ENCODE measurements around the gene HSPA12A.
A peak's percentile ranks its signal among the peaks of the same experiment; 100 is the strongest.

Gene HSPA12A

DNA sequence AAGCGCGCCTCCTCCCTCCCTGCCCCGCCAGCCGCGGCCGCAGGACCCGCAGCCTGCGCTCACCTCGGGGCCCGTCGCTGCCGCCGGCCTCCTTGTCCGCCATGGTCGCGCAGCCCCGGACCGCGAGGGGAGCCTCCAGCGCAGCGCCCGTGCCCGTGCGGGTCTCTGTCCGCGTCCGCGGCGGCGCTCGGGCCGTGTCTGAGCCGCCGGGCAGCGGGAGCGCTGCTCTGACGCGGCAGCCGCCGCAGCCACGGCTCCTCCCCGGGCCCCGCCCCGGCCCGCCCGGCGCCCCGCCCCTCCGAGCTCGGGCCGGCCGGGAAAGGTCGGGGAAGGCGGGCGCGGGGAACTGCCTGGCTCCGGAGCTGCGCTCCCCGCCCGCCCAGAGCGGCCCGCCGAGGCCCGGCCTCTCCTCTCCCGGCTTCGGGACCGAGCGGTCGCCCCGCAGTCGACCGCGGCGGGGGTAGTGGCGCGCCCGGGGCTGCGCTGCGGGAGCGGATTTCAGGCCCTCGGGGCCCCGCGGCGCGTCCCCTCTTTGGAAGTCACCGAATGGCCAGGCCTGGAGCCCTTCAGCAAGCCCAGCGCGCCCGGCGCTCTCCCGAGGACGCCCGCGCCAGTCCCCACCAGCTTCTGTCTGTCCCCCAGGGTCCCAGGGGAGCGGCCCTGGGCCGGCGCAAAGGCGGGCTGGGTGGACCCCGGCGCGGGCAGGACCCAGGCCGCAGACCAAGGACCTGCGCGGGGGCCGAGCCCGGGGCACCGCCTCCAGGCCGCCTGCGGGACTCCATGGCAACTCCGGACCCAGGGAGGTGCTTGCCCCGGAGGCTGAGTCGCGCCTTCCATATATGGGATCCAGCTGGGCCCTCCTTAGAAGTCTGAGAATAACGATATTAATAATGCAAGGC is at the start of gene HSPA12A:
HSPA12A (minus strand) TSS at position 200 of the 899 bp plus-strand sequence; CDS start at position 103, 97 bp downstream.
- peak; percentile 81 for DNase-seq

GRCh38 chr10:116791241-116791640 is 48.9 kb upstream of the HSPA12A start:
- no peak for DNase-seq

DNA sequence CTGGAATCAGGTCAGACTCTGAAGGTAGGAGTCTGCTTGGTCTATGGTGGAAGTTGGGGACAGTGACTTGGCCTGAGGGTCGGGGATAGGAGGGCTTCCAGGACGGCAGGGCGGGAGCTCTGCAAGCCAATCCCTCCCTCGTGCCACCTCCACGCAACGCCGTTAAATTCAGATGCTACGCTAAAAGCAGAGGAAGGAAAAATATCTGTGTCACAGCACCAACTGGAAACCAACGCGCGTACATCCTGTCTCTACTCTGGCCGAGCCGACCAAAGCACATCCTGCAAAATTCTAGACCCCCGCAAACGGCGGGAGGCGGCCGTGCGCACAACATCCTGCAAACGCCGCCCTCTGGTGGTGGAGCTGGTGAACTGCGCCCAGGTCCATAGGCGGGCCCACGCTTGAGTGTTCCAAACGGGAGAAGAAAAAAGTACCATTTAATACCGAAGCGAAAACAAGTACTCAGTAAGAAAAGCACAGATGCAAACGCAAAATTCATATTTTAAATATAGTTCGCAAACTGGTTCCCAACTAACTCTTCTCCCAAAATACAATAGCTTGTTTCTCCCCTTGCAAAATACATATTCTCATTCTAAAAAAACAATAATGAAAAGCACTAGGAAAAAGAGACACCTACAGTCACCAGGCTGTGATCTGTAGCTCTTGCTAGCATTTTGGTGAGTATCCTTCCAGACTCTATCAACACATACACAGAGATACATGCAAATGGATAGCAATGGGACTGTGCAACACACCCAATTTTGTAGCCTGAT is 45.7 kb upstream of the HSPA12A start:
- DNase-seq: peak; percentile 90

- DNase-seq: no peak
Observed at GRCh38 chr10:116787053-116787659, 44.8 kb upstream of the HSPA12A start.

GRCh38 chr10:116785867-116786266 is 43.5 kb upstream of the HSPA12A start:
- no peak for DNase-seq

GRCh38 chr10:116785282-116785681 is 42.9 kb upstream of the HSPA12A start:
- no peak for DNase-seq

- DNase-seq: no peak
Observed at GRCh38 chr10:116784651-116785050, 42.3 kb upstream of the HSPA12A start.

DNA sequence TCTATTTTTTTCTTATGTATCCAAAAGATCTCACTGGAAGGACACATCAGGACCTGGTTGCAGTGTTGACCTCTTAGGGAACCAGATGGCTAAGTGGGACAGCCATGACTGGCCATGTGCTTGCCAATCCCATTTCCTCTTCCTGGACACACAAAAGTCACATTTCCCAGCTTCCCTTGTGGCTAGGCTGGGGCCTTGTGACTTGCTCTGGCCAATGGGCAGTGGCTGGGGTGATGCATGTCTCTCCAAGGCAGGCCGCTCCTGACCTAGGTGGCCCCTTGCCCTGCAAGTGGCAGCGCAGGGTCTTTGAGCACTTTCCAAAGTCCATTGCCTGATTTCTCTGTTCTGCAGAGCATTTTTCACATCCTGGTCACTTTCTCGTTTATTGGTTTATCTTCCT is 41.7 kb upstream of the HSPA12A start:
- DNase-seq: no peak

DNA sequence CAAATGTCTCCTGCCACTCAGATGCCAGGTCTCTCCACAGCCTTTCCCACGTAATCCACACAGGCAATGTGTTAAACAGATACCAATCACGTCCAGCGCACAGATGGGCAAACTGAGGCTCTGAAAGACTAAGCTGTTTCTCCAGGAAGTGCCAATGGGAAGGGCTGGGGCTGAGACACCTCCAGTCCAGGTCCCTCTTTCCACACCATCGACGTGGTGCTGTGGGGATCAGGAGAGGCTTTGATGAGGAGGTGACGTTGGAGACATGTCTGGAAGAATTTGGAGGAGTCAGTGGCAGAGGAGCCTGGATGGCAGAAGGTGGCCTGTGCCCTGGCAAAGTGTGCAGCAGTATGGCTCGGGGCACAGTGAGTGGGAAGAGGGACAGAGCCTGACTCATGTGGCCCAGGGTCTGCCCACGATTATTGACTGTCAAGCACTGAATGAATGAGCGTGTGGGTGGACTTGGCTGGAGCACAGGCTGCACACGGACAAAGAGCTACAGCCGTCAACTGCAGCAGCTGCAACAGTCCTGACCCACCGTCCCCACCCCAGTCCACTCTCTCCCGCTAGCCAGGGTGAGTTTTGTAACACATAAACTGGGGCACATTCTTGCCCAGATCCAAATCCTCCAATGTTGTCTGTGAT is 40.8 kb upstream of the HSPA12A start:
- DNase-seq: no peak

GRCh38 chr10:116781370-116781884 is 39.1 kb upstream of the HSPA12A start:
- no peak for DNase-seq

- no peak for DNase-seq
Observed at GRCh38 chr10:116780691-116781205, 38.4 kb upstream of the HSPA12A start.

DNA sequence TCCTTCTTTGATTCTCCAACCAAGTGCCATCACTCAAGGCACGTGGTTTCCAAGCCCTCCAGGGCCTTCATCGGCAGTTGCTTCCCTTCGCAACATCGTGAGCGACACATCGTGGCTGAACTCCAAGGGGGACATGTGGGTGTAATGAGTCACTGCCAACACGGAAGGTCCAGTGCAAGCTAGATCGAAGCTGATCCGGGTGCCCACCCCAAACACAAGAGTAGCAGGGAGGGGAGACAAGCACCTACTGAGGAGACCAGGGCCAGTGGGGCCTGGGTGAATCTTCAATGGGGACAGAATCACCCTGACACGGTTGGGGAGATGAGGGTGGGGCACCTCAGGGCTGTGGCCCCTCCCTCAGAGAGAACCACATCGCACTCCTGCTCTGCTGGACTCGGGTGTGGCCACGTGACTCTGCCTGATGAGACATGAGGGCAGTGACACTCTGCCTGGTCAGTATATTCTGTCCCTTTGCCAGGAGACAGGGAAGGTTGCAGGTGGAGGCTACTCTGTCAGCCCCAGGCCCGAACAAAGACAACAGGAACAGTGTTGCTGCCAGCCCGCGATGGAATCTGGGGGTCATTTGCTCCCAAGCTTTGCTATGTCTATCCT is 36.8 kb upstream of the HSPA12A start:
- peak; percentile 38 for DNase-seq

DNA sequence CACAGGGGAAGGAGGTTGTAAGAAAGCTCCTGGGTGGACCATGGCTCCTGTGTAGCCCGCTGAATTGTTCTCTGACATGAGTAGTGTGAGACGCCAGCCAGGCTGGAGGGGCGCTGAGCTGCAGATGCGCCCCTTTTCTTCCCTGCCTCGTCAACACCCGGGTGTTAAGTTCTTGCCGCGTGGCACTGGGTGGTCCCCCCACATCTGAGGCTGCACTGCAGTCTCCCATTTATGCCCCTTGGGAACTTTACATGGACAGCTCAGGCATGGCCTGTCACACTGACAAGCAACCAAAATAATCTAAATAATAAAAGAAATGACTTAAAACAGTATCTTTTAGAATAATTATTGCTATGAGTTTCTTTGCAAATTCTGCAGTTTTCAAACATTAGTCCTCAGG is 34.6 kb upstream of the HSPA12A start:
- peak; percentile 38 for DNase-seq

- peak; percentile 30 for DNase-seq
Observed at GRCh38 chr10:116775488-116776400, 33.4 kb upstream of the HSPA12A start.

GRCh38 chr10:116774728-116775151 is 32.4 kb upstream of the HSPA12A start:
- peak; percentile 49 for DNase-seq

DNA sequence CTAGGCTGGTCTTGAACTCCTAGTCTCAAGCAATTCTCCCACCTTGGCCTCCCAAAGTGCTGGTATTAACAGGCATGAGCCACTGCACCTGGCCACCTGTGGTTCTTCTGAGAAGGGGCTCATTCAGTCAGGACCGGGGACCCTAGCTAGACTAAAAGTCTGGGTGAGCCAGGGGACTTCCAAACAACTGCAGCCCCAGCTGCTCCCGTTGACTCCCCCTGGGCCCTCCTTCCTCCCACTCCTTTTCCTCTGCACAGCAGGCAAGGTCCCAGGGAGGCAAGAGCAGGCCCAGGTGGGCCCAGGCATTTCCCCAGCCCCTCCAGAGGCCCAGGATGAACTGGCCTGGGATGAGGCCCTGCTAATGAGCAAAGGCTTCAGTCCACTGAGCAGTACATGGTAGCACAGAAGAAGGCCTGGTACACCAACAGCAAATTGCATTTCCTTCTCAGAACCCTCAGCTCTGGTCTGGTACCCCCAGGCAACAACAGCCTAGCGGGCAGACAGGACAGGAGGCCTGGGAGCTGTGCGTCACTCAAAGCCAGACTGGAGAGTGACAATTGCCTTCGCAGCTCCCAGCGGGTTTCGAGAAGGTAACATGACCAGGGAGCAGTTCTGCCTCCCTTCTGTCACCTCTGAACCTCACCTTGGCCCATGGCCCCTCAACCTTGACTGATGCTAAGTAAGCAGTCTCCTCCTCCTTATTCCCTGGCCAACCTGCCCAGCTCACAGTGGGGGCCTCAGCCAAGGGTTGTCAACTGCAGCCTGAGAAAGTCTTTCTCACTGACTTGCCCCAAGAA is 30.7 kb upstream of the HSPA12A start:
- DNase-seq: peak; percentile 52

- peak; percentile 54 for DNase-seq
Observed at GRCh38 chr10:116771959-116772585, 29.7 kb upstream of the HSPA12A start.

DNA sequence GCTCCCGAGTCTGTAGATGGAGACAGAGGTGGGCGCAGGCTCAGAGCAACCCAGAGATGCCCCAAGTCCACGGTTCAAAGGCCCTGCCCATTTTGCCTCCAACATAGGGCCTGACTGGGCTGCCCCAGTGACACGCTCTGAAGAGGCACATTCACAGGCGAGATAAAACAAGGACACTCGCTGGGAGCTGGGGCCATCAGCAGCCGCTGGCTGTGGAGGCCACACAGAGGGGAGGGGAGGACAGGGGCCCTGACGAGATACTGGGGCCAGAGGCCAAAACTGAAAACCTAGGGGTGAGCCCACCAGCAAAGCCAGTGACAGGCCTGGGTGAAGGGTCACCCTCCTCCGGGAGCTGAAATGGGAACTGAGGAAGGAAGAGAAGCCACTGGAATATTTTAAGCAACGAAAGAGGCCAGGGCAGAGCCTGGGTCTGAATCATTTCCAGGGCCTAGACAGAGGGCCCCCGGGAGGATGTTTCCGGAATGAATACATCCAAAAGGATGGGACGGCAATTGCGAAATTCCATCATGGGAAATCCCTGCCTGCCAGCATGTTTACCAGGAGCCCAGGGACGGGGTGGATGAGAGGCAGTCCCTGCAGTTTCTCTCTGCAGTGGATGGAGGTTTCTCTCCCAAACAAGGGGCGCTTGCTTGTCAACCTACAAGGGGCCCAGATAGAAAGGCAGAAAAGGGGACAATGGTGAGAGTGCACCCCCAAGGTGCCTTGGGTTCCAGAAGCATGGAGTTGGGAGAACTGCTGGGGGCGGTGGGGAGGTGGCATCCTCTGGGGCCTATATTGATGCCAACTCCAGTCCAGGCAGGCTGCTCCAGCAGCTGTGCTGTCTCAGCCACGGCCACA is 29.0 kb upstream of the HSPA12A start:
- DNase-seq: peak; percentile 60
